HL-60 (cell line): ENCODE data around the gene TCP11L1.

Experiments
- CTCF ChIP-seq: IDR thresholded peaks from one replicate; pipeline ENCODE4 v1.5.1; 2011; ENCODE audit warnings: low read length, control low read depth, inconsistent platforms; ENCODE audit not compliant: insufficient read depth
- POLR2AphosphoS5 ChIP-seq: IDR thresholded peaks from 2 replicates; pipeline ENCODE4 v1.6.1; 2012; ENCODE audit warnings: low read depth
- REST ChIP-seq: IDR thresholded peaks from 2 replicates; pipeline ENCODE4 v1.6.1; 2012; ENCODE audit warnings: low read depth; ENCODE audit not compliant: insufficient replicate concordance

GRCh38 chr11:32991427-32991826 is 47.9 kb upstream of the TCP11L1 start:
- TF ChIP-seq CTCF, result no peak
- TF ChIP-seq REST, result no peak
- no peak for TF ChIP-seq POLR2AphosphoS5
